Thoracic aorta (tissue), 2 donors: ENCODE measurements around the gene MRPL3. TPM values are rescaled to one million over a fixed set of nuclear protein-coding genes. Genes with fewer than 3 reads are reported as not detected.

Experiments
- ATAC-seq: fragments of 150-250 bp; one replicate; pipeline ENCODE4 v1.8.0; 2017; ENCODE audit warnings: low read depth; ENCODE audit not compliant: insufficient number of reproducible peaks, low FRiP score
- DNase-seq: peaks from one replicate; pipeline ENCODE4 v3.0.0-alpha.2; 2020; ENCODE audit warnings: low spot score
- H3K27ac ChIP-seq, 2 donors: fragments of 200-600 bp; sonication (generic); 1 replicate in 1 of 2; 2 replicates in 1 of 2; pipeline ENCODE4 v1.5.1; 2016; ENCODE audit warnings: mild to moderate bottlenecking in 2 of 2, moderate library complexity in 2 of 2
- H3K27me3 ChIP-seq: fragments of 200-600 bp; sonication (generic); replicated peaks from 2 replicates; pipeline ENCODE4 v1.6.0; 2016; ENCODE audit warnings: mild to moderate bottlenecking; ENCODE audit not compliant: insufficient read depth
- H3K36me3 ChIP-seq: fragments of 200-600 bp; sonication (generic); one replicate; pipeline ENCODE4 v1.5.1; 2016
- H3K4me1 ChIP-seq, 2 donors: fragments of 200-600 bp; sonication (generic); 1 replicate in 1 of 2; 2 replicates in 1 of 2; pipeline versions ENCODE4 v1.5.1 to v1.6.0; 2016; ENCODE audit warnings: low read depth in 2 of 2, mild to moderate bottlenecking in 1 of 2; ENCODE audit not compliant: control insufficient read depth in 1 of 2
- H3K4me3 ChIP-seq: fragments of 200-600 bp; sonication (generic); 2 replicates; pipeline ENCODE4 v1.5.1; 2016; ENCODE audit warnings: mild to moderate bottlenecking
- H3K9me3 ChIP-seq: fragments of 200-600 bp; sonication (generic); 2 replicates; pipeline ENCODE4 v1.5.1; 2016
- CTCF ChIP-seq: fragments of 200-600 bp; sonication (generic); IDR thresholded peaks from one replicate; pipeline ENCODE4 v1.5.1; 2019; ENCODE audit warnings: antibody characterized with exemption
- total RNA-seq, 2 donors: library from RNA; depleted of rRNA; stranded (reverse); fragments of >200 nt; gene quantifications; one replicate each; pipeline versions ENCODE4 v1.1.0 to v1.2.3, GENCODE V29; 2016

The MRPL3 gene
- total RNA-seq, 2 donors from 2014 or later = 42.0 to 80.3 TPM

- no peak overlapping the region for H3K4me3 ChIP-seq
- no peaks in the 10 kb centered on the region for H3K36me3 ChIP-seq
- no peaks in the 10 kb centered on the region for H3K27me3 ChIP-seq
- DNase-seq (no peak), ATAC-seq (no peak)
- peaks cover 5 to 39% of the 10 kb centered on the region in 2 donors for H3K4me1 ChIP-seq
- no peak for TF ChIP-seq CTCF
- H3K9me3 ChIP-seq = no peaks in the 10 kb centered on the region
- no peak overlapping the region for H3K27ac ChIP-seq
These were observed 49.2 kb downstream of the MRPL3 start for GRCh38 chr3:131453533-131453932.

- Histone ChIP-seq H3K36me3 (no peaks in the 10 kb centered on the region), H3K4me1 (peaks cover 5 to 24% of the 10 kb centered on the region in 2 donors), H3K27ac (no peak overlapping the region), H3K27me3 (no peaks in the 10 kb centered on the region), H3K9me3 (peaks cover 5% of the 10 kb centered on the region), H3K4me3 (no peak overlapping the region)
- no peak for DNase-seq
- ATAC-seq = no peak
- no peak for TF ChIP-seq CTCF
These were observed 55.4 kb downstream of the MRPL3 start for GRCh38 chr3:131447349-131447748.

- no peak overlapping the region for H3K27ac ChIP-seq
- no peak for DNase-seq
- no peaks in the 10 kb centered on the region for H3K27me3 ChIP-seq
- ATAC-seq = no peak
- H3K4me3 ChIP-seq = no peak overlapping the region
- no peaks in the 10 kb centered on the region for H3K36me3 ChIP-seq
- peaks cover 5% of the 10 kb centered on the region for H3K9me3 ChIP-seq
- peaks cover 0 to 4% of the 10 kb centered on the region in 2 donors for H3K4me1 ChIP-seq
- TF ChIP-seq CTCF = no peak
These were observed 58.6 kb downstream of the MRPL3 start for GRCh38 chr3:131444180-131444579.

- Histone ChIP-seq H3K36me3 (no peaks in the 10 kb centered on the region), H3K9me3 (no peaks in the 10 kb centered on the region), H3K27me3 (no peaks in the 10 kb centered on the region), H3K4me3 (no peak overlapping the region), H3K4me1 (no peaks in the 10 kb centered on the region), H3K27ac (no peak overlapping the region)
- TF ChIP-seq CTCF = no peak
- DNase-seq (no peak), ATAC-seq (no peak)
These were observed 63.7 kb downstream of the MRPL3 start for GRCh38 chr3:131439084-131439483.

- H3K9me3 ChIP-seq = no peaks in the 10 kb centered on the region
- no peak for TF ChIP-seq CTCF
- H3K4me1 ChIP-seq = no peaks in the 10 kb centered on the region
- H3K4me3 ChIP-seq = no peak overlapping the region
- no peaks in the 10 kb centered on the region for H3K27me3 ChIP-seq
- H3K27ac ChIP-seq = no peak overlapping the region
- H3K36me3 ChIP-seq = no peaks in the 10 kb centered on the region
- DNase-seq (no peak), ATAC-seq (no peak)
These were observed 67.8 kb downstream of the MRPL3 start for GRCh38 chr3:131435000-131435399.
